GM13977 (cell line): ENCODE data around the gene TAS2R41.
"Not testable (repeated sequence)": the region's sequence is repeated elsewhere in the genome, so short reads cannot be mapped to it uniquely, and the experiment has no call there.

Source experiments
- DNase-seq: peaks from one replicate; pipeline ENCODE4 v3.0.0; 2012; ENCODE audit warnings: low spot score
- in situ Hi-C: fragments of 300-500 bp; cut with MboI; formaldehyde crosslinking; loops from one replicate; pipeline ENCODE4 v1.12.0; 2022; ENCODE audit warnings: low sequenced_read_pairs, low pct_unique_long_range_greater_than_20kb, mixed read lengths, inconsistent platforms; ENCODE audit not compliant: unreplicated experiment
- TF ChIP-seq, protein P1 (sequence below): IDR thresholded peaks from 2 replicates; pipeline ENCODE4 v1.5.1; 2012; ENCODE audit warnings: mild to moderate bottlenecking, control low read depth; ENCODE audit not compliant: insufficient read depth; ENCODE audit errors: extremely low read depth, missing control alignments

Gene TAS2R41

GRCh38 chr7:143460271-143460979 lies 17.2 kb upstream of the TAS2R41 start:
- TF ChIP-seq, protein P1, sequence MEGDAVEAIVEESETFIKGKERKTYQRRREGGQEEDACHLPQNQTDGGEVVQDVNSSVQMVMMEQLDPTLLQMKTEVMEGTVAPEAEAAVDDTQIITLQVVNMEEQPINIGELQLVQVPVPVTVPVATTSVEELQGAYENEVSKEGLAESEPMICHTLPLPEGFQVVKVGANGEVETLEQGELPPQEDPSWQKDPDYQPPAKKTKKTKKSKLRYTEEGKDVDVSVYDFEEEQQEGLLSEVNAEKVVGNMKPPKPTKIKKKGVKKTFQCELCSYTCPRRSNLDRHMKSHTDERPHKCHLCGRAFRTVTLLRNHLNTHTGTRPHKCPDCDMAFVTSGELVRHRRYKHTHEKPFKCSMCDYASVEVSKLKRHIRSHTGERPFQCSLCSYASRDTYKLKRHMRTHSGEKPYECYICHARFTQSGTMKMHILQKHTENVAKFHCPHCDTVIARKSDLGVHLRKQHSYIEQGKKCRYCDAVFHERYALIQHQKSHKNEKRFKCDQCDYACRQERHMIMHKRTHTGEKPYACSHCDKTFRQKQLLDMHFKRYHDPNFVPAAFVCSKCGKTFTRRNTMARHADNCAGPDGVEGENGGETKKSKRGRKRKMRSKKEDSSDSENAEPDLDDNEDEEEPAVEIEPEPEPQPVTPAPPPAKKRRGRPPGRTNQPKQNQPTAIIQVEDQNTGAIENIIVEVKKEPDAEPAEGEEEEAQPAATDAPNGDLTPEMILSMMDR: no peak
- in situ Hi-C loops: no loop called here
- no peak for DNase-seq

- in situ Hi-C loops: no loop called here
- TF ChIP-seq, protein P1: no peak
- no peak for DNase-seq
These were observed 15.6 kb upstream of the TAS2R41 start for GRCh38 chr7:143462045-143462444.

- in situ Hi-C loops: no loop called here
- TF ChIP-seq, protein P1: no peak
- DNase-seq: no peak
These were observed 14.1 kb upstream of the TAS2R41 start for GRCh38 chr7:143463556-143463955.

GRCh38 chr7:143463957-143464356 lies 13.7 kb upstream of the TAS2R41 start:
- TF ChIP-seq, protein P1: no peak
- in situ Hi-C loops: no loop called here
- no peak for DNase-seq

DNA sequence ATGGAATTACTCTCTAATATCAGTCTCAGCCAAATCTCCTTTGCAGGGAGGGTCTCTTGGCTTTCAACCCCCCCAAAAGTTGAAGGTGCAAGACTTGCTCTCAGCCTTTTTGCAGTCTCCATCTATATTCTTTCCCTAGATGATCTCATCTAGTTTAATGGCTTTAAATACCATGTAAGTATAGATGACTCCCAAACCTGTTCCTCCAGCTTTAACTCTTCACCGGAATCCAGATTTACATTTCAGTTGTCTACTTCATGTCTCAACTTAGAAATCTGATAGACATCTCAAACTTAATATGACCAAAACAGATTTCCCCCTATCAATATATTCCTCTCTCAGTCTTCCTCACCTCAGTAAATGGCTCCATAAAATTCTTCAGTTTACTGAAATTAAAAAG lies 9.9 kb upstream of the TAS2R41 start:
- TF ChIP-seq, protein P1: no peak
- in situ Hi-C loops: no loop called here
- DNase-seq: no peak

- in situ Hi-C loops, DNase-seq: not testable (repeated sequence)
These were observed 5.5 kb upstream of the TAS2R41 start for GRCh38 chr7:143472071-143472689.

- TF ChIP-seq, protein P1: no peak
- in situ Hi-C loops: no loop called here
- DNase-seq: no peak
These were observed 1.5 kb downstream of the TAS2R41 start for GRCh38 chr7:143479055-143479766.
